HG03442 (cell line): ENCODE measurements around the gene ADIRF.

Source experiments
- ATAC-seq: cut with Tn5 transposase; IDR thresholded peaks from one replicate; pipeline ENCODE4 v1.9.1; 2021; ENCODE audit warnings: mild to moderate bottlenecking, moderate library complexity; ENCODE audit not compliant: unreplicated experiment

The ADIRF gene

DNA sequence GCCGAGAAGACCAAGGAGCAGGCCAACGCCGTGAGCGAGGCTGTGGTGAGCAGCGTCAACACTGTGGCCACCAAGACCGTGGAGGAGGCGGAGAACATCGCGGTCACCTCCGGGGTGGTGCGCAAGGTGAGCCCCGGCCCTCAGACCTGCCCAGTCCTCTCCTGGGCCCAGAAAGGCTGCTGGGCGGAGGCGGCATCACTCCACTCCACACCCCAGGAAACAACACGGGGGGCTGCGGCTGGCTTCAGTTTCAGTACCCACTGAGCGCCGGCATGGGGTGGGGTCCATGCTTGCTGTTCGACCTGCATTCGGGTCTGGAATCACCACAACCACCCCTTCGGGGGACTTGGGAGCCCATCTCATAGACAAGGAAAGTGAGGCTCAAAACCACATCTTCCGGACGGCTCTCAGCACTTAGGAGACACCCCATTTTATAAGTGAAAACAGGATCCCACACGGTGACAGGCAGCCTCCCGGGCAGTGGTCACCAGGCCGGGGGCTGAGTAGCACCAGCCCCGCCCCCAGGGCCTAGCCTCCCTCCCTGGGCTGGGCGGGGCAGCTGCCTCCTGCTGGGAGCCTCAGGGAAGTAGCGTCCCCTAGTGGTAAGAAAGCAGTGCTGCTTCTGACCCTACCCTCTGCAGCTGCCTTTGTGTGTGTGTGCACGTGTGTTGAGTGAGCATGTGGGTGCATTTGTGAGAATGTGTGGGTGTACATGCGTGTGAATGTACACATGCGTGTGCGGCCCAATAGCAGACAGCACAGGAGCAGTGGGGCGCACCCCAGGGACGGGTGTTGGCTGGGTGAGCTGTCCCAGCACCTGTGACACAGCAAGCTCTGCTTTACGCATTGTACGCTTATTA lies 8.0 kb upstream of the ADIRF start:
- peak; percentile 71 for ATAC-seq

- ATAC-seq, result no peak
Observed at GRCh38 chr10:86960863-86961434, 7.3 kb upstream of the ADIRF start.

DNA sequence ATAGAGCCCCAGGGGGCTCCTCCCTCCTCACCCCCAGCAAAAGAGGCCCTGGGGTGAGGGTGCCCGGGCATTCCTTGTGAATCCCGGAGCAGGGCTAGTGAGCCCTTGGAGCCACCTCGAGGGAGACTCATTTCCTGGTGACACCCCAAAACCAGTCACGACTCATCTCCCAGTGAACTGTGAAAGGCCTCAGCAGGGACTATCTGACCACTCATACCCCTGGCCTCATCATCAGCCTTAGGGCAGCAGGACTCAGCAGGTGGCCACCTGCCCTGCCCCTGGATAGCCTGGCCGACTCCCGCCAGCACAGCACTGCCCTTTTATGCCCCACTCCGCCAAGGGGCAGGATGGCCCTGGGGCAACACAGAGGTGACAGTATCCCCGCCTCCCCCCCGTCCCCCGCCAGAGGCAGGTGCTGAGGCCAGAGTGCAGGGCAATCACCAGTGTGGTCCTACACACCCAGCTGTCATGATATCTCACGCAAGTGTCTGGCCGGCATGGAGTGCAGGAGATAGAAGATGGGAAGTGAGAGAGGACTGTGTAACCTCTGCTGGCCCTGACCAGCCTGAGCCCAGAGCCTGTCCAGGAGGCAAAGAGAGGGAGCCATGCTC lies 6.7 kb upstream of the ADIRF start:
- no peak for ATAC-seq

- ATAC-seq, result no peak
Observed at GRCh38 chr10:86962136-86962980, 5.9 kb upstream of the ADIRF start.

DNA sequence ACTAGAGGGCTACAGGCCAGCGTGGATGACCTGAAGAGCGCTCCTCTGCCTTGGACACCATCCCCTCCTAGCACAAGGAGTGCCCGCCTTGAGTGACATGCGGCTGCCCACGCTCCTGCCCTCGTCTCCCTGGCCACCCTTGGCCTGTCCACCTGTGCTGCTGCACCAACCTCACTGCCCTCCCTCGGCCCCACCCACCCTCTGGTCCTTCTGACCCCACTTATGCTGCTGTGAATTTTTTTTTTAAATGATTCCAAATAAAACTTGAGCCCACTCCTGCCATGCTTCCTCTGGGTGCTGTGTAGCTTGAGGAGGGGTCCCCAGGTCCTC lies 5.3 kb upstream of the ADIRF start:
- no peak for ATAC-seq

DNA sequence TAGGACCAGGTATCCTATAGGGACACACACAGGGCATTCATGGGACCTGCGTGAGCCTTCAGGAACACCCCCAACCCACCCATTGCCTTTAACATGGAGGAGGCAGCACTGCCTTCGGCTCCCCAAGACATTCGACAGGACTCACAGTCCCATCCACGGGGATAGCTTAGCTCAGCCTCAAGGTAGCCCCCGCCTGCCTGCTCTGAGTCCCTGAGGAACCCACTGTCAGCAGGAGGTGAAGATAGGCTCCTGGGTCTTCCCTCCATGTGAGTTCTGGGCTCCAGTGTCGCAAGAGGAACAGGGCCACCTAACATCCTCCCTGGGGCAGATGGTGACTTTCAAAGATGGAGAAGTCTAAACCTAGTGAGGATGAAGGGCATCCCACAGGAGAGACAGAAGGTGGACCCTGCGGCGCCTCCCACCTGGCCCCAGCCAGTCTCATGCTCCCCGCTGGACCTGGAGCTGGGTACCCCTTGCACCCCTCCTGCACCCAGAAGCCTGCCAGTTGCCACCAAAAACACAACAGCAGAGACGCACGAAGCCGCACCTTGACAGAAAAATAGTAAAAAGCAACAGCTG lies 4.9 kb upstream of the ADIRF start:
- ATAC-seq, result no peak

- ATAC-seq, result no peak
Observed at GRCh38 chr10:86964061-86964846, 4.0 kb upstream of the ADIRF start.

GRCh38 chr10:86964847-86965190 lies 3.5 kb upstream of the ADIRF start:
- no peak for ATAC-seq

DNA sequence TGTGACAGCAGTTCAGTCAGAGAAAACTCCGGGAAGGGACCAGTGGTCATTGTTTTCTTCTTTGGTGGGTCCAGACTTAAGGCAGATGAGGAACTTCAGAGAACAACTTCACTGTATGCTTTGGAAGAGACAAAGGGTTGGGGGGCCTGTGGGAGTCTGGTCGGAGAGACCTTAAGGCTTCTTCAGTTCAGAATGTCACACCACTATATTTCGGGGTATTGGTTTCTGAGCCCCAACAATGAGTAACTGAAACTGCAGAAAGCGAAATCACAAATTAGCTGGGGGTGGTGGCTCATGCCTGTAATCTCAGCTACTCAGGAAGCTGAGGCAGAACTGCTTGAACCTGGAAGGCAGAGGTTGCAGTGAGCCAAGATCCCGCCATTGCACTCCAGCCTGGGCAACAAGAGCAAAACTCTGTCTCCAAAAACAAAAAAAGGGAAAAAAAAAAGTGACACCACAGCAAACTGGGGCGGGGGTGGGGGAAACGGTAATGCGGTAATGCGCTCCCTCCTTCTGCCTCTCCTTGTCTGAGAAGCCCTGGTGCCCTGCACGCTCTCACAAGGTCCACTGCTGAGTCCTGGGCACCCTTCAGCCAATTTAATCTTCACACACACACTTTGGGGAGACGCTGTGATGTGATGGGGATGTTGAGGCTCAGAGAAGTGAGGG lies 2.2 kb upstream of the ADIRF start:
- no peak for ATAC-seq

DNA sequence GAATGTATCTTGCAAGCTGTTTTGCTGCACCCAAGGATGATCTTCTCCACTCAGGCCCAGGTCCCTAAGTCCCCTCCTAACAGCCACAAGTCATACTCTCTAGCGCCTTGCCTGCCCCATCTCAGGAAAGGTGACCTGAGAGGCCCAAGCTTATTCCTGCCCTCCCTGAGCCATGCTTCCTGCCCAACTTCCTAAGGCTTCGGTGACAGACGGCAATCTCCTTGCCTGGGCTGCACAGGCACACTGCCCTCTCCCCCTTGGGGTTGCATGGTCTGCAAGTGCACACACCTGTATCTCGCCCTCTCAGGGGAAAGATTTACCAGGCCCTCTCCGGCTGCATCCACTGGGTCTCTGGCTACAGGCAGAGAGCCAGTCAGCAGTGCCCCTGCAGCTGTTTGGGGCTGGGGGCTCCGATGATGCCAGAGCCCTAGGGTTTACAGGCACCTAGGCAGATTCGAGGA lies 771 bp upstream of the ADIRF start:
- no peak for ATAC-seq

DNA sequence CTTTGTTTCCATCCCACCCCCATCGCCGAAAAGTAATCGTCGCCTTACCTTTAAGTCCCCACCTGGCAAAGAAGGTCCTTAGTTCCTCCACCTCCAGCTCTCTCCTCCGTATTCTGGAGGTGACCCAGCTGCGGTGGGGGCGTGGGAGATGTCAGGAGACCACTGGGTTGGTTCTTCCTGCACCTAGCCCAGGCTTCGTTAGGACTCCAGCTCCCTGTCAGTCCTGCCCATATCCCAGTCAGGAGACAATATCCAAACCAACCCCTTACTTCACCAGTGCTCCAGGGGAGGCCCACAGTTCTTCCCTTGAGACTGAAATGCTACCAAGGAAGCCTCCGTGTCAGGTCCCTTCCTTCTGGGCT lies 693 bp downstream of the ADIRF start:
- no peak for ATAC-seq

DNA sequence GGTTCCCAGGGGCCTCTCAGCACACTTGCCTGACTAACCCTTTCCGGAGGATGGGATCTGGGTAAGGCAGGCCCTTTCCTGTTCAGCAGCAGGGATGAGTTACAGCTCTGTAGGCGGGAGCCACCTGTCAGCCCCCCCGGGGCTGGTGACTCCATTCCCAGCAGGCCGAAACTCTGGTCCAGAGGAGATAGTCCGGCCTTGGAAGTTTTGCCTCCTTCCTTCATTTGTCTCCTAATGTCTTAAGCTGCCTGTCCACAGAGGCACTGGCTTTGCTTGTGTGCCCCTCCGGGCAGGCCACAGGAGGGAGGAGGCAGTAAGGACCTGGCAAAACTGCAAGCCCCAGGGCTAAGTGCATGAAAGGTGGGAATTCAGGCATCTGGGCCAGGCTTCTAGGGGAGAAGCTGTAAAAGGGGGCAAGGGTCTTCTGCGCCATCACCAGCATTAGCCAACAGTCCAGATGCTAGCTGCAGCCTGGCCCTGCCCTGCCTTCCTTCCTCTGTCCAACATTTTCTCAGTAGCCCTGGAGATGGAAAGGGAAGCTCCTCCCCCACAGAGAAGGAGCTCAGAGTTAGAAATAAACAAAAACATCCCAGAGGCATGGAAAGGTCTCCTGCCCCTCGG lies 1.2 kb downstream of the ADIRF start:
- ATAC-seq, result no peak

GRCh38 chr10:86970162-86970981 lies 2.1 kb downstream of the ADIRF start:
- no peak for ATAC-seq

- ATAC-seq, result no peak
Observed at GRCh38 chr10:86970982-86971231, 2.6 kb downstream of the ADIRF start.

GRCh38 chr10:86971232-86971991 lies 3.1 kb downstream of the ADIRF start:
- ATAC-seq, result peak; percentile 74

DNA sequence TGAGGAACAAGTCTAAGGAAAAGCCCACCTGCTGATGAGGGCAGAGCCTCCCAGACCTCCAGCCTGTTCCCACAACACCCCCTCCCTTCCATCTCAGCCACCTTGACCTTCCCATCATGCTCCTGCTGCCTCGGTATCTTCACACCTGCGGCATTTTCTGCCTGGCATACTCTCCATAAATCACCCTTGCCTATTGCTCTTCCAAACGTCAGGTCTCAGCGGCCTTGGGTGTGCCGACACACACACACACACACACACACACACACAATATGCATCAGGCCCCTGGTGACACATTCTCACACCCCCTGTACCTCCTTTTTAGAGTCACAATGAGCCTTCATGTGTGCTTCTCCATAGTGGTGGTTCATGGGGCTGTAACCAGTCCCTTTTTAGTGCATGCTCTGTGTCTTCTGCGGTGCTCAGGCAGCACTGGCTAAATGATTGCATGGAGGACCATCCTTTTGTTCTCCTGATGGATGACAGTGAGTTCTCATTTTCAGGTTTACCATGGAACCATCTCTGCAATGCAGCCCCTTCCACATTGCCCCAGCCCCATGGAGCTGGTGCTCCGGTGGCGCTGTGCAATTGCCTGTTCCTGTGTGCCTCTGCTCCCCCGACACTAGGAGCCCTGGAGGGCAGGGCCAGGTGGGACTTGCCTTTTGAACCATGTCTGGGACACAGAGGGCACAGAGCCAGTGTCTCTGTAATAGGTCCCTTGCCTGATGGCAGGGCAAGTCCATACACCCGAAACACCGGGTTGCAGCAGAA lies 4.5 kb downstream of the ADIRF start:
- ATAC-seq, result no peak

DNA sequence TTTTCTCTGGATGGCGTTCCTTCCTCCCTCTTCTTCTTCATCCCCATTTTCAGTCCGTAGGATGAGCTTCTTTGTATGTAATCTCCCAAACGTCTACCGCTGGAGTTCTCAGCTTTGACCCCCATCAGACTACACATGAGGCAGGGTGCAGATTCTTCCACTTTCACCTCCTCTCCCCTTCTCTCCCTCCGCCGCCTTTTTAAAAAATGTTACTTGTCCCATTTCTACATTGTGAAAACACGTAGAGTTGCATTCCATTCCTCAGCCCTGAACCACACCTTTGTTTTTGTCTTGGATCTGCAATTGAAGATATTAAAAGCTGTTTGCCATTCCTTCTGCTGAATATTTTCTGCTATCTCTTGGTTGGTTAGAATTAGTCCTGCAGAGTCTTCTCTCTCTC lies 6.2 kb downstream of the ADIRF start:
- no peak for ATAC-seq
